Measurements from ENCODE around the gene SCLY. TPM values are rescaled to one million over a fixed set of nuclear protein-coding genes. Genes with fewer than 3 reads are reported as not detected.
A peak's percentile ranks its signal among the peaks of the same experiment; 100 is the strongest.

Gene SCLY
- total RNA-seq, 2 donors from 2014 or later, result 10.2 to 36.9 TPM

DNA sequence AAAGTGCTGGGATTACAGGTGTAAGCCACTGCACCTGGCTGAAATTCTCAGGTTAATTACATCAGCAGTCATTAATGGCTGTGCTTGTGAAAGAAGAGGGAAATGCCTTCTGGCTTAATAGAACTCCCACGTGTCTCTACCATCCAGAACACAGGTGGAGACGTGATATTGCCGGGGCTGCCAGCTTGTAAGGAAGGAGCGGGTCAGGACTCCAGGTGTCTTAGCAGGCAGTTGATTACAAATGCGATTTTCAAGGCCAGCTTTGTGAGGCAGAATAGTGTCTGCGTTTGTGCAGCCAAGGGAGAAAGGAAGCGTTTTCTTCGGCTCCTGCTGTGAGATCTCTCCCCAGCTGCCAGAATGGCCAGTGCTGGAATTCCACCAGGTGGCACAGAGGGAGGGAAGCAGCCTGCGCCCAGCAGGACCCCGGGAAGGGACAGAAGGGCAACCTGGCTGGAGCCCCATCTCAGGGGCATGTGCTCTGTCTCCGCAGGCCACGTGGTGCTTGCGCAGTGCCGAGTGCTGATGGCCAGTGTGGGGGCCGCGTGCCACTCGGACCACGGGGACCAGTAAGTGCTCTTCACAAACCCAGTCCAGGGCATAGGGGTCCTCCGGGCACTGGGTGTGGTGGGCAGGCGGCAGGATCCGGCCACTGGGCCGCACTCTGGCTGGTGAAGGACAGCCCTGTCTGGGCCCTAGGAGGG lies 35.7 kb downstream of the SCLY start:
- no peak overlapping the region for H3K27ac ChIP-seq
- intact Hi-C loops (cut with DNase I), result no loop called here
- no peaks in the 10 kb centered on the region for H3K36me3 ChIP-seq
- H3K9me3 ChIP-seq, result no peaks in the 10 kb centered on the region
- H3K4me1 ChIP-seq, result no peaks in the 10 kb centered on the region
- H3K4me3 ChIP-seq, result no peak overlapping the region
- no peak for DNase-seq
- TF ChIP-seq, protein P1, sequence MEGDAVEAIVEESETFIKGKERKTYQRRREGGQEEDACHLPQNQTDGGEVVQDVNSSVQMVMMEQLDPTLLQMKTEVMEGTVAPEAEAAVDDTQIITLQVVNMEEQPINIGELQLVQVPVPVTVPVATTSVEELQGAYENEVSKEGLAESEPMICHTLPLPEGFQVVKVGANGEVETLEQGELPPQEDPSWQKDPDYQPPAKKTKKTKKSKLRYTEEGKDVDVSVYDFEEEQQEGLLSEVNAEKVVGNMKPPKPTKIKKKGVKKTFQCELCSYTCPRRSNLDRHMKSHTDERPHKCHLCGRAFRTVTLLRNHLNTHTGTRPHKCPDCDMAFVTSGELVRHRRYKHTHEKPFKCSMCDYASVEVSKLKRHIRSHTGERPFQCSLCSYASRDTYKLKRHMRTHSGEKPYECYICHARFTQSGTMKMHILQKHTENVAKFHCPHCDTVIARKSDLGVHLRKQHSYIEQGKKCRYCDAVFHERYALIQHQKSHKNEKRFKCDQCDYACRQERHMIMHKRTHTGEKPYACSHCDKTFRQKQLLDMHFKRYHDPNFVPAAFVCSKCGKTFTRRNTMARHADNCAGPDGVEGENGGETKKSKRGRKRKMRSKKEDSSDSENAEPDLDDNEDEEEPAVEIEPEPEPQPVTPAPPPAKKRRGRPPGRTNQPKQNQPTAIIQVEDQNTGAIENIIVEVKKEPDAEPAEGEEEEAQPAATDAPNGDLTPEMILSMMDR (IDR thresholded peaks at IDR 0.05), result no peak
- H3K27me3 ChIP-seq, result no peaks in the 10 kb centered on the region
- no peak overlapping the region for H3K9ac ChIP-seq (ENCODE audit: low read depth in 2 of 2, low read length in 2 of 2)

DNA sequence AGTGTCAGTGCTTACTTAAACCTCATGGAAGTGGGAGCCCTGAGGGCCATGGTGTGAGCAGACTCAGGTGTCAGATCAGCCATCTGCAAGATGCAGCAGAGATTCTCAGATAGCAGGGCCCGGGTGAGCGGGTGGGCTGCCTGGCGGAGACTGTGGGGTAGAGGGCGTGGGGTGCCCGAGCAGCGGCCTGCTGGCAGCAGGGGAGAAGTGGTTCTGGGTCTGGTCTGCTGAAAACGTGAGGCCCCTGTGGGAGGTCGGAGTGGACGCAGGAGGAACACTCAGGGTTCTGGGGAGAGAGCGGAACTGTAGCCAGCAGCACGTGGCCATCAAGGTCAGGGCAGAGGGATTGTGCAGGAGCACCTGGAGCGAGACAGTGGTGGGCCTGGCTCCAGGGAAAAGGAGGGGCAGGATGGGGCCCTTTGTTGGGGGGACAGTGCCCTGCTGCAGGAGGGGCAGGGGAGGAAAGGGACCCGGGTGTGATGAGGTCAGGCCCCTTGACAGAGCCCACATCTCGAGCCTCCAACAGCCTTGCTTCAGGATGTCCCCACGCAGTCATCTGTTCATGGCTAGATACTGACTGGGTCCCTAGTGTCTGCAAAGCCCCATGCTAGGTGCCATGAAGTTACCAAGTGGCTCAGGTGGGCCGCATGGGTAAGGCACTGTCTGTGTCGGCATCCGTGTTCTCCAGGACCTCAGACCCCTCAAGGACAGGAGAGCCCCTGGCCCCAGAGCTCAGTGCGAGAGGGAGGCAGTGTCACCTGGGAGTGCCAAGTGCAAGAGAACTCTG lies 36.6 kb downstream of the SCLY start:
- Histone ChIP-seq H3K4me3 (no peak overlapping the region), H3K27ac (no peak overlapping the region), H3K9ac (ENCODE audit: low read depth in 2 of 2, low read length in 2 of 2) (no peak overlapping the region), H3K4me1 (no peaks in the 10 kb centered on the region), H3K9me3 (no peaks in the 10 kb centered on the region), H3K27me3 (no peaks in the 10 kb centered on the region), H3K36me3 (no peaks in the 10 kb centered on the region)
- intact Hi-C loops (cut with DNase I), result no loop called here
- DNase-seq, result no peak
- TF ChIP-seq, protein P1 (IDR thresholded peaks at IDR 0.05), result no peak

DNA sequence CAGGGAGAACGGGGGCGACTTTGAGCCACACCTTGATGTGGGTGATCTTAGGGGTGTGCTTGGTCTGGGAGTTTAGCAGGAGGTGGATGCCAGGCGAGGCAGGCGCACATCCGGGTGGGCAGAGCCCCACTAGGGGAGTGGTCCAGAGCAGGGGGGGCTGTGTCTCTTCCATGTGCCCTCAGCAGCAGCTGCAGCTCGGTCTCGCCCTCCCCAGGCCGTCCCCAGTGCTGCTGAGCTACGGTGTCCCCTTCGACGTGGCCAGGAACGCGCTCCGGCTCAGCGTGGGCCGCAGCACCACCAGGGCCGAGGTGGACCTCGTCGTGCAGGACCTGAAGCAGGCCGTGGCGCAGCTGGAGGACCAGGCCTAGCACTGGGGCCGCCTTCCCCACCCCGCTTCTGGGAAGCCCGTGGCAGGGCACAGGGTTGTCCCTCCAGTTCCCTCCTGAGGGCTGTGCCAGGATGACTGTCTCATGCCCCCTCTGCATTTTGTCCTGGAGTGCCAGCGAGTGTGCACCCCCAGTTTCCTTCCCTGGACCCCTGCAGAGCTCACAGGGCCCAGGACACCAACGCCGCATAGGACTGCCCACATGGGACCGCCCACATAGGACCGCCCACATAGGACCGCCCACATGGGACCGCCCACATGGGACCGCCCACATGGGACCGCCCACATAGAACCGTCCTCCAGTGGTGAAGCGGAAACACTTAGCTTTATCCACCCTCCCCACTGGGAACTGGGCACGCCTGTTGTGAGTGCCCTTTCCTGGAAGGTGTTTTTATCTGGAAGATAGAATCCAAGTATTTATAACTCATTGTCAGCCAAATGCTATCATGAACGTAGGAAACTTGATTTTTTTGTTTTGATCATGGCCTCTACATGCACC lies 37.4 kb downstream of the SCLY start:
- peak overlapping the region; percentile 30 to 63 for H3K9ac ChIP-seq (ENCODE audit: low read depth in 2 of 2, low read length in 2 of 2)
- H3K36me3 ChIP-seq, result no peaks in the 10 kb centered on the region
- H3K27ac ChIP-seq, result peak overlapping the region; percentile 69
- no peaks in the 10 kb centered on the region for H3K4me1 ChIP-seq
- no peaks in the 10 kb centered on the region for H3K9me3 ChIP-seq
- DNase-seq, result peak; percentile 89
- intact Hi-C loops (cut with DNase I), result no loop called here
- no peaks in the 10 kb centered on the region for H3K27me3 ChIP-seq
- TF ChIP-seq, protein P1 (IDR thresholded peaks at IDR 0.05), result no peak
- no peak overlapping the region for H3K4me3 ChIP-seq

DNA sequence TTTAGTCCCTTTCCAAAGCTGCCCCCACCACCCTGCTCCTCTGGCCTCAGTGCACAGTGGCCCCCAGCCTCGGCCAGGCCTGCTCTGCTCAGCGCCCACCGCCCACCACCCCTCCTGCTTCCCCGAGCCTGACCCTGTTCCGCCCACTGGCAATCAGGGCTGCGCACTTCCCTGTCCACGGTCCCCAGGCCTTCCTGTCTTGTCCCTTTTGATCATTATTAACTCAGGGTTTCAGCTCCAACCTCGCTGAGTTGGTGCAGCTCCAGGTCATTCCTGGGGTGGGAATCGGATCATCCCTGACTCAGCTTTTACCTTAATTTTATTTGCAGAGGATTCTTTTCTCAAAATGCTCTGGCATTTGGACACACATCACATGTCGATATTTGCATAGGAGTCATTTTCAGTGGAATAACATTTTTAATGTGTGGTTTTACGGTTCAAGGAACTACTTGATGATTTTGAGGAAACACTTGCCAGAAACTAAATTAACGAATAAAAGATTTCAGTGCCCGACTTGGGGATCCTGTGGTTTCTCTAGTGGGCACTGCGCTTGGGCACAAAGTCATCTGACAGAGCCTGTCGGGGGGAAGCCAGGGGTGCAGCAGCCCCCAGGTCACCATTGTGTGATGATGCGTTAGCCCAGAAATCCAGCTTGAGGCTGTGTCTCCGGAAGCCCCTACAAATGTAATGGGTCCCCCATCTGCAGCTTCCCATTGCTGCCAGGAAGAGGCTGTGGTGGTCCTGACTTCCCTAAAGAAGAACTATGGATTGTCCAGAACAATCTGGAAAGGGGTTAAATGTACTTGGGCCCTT lies 38.3 kb downstream of the SCLY start:
- Histone ChIP-seq H3K36me3 (no peaks in the 10 kb centered on the region), H3K9me3 (no peaks in the 10 kb centered on the region), H3K27ac (peak overlapping the region; percentile 69), H3K9ac (ENCODE audit: low read depth in 2 of 2, low read length in 2 of 2) (peak overlapping the region; percentile 30 to 63), H3K27me3 (no peaks in the 10 kb centered on the region), H3K4me1 (no peaks in the 10 kb centered on the region), H3K4me3 (no peak overlapping the region)
- intact Hi-C loops (cut with DNase I), result no loop called here
- peak; percentile 18 for DNase-seq
- TF ChIP-seq, protein P1 (IDR thresholded peaks at IDR 0.05), result no peak

DNA sequence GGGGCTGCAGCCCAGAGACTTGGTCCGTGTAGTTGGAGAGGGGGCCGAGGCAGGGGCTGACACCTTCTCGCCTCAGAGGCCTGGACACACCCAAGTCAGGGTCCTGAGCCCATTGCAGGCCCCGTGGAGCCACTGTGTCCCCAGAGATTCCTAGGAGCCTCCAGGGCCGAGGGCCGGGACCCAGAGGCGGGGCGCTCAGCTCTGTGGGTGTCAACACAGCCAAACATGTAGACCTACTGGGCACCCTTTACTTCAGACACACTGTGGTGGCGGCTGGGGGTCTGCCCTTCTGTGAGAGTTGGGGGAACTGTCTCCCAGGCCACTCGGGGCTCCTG lies 38.9 kb downstream of the SCLY start:
- DNase-seq, result peak; percentile 17
- TF ChIP-seq, protein P1 (IDR thresholded peaks at IDR 0.05), result no peak
- H3K27me3 ChIP-seq, result no peaks in the 10 kb centered on the region

More for the DNA sequence above, 38.9 kb downstream of the SCLY start:
- no peaks in the 10 kb centered on the region for H3K36me3 ChIP-seq
- no peaks in the 10 kb centered on the region for H3K4me1 ChIP-seq
- no peak overlapping the region for H3K4me3 ChIP-seq
- intact Hi-C loops (cut with DNase I), result no loop called here
- no peak overlapping the region for H3K9ac ChIP-seq (ENCODE audit: low read depth in 2 of 2, low read length in 2 of 2)
- H3K27ac ChIP-seq, result no peak overlapping the region
- H3K9me3 ChIP-seq, result no peaks in the 10 kb centered on the region
